HG03139 (cell line): ENCODE measurements around the gene TBC1D24.
"Not testable (repeated sequence)": the region's sequence is repeated elsewhere in the genome, so short reads cannot be mapped to it uniquely, and the experiment has no call there.

Experiments
- ATAC-seq: cut with Tn5 transposase; IDR thresholded peaks from one replicate; pipeline ENCODE4 v1.9.1; 2021; ENCODE audit not compliant: unreplicated experiment

The TBC1D24 gene

DNA sequence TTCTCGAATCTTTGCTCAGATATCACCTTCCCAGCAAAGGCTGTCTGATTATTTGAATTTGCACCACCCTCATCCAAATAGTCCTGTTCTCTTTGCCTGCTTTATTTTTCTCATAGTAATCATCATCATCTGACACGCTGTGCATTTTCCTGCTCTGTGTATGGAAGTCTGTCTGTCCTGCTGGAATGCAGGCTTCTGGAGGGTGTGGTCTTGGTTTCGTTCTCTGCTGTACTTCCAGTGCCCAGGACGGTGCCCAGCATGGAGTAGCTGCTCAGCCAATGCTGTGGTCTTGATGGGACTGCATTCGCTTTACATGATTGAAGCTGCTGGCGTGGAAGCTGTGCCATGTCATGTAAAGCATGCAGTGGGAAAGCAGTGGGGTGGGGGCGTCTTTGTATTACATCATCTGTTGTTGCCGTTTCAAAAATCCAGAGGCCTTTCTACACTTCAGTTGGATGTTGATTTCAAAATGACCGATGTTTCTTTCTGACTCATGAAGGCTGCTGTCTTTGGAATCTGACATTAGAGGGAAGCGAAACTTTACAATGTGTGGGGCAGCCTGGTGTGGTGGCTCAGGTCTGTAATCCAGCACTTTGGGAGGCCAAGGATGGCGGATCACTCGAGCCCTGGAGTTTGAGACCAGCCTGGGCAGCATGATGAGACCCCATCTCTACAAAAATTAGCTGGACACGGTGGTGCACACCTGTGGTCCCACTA is 79.9 kb downstream of the TBC1D24 start:
- ATAC-seq = not testable (repeated sequence)
